A549 treated with GW870086 at 1 μM for 4 hours (cell line): ENCODE data around the gene CD79B. TPM values are rescaled to one million over a fixed set of nuclear protein-coding genes. Genes with fewer than 3 reads are reported as not detected.

ENCODE experiments used
- total RNA-seq: library from RNA; stranded (reverse); fragments of 200-300 nt; extraction: Qiagen RNA extraction; gene quantifications from 5 replicates; pipeline ENCODE4 v1.2.3, GENCODE V29; 2022; ENCODE audit warnings: low read depth

CD79B gene
- total RNA-seq: not detected in 5 replicates

GRCh38 chr17:63931981-63932561, at the start of gene CD79B:
Gene CD79B, minus strand, starts transcription at chr17:63932331. Its CDS starts 70 bp downstream, at chr17:63932261.

DNA sequence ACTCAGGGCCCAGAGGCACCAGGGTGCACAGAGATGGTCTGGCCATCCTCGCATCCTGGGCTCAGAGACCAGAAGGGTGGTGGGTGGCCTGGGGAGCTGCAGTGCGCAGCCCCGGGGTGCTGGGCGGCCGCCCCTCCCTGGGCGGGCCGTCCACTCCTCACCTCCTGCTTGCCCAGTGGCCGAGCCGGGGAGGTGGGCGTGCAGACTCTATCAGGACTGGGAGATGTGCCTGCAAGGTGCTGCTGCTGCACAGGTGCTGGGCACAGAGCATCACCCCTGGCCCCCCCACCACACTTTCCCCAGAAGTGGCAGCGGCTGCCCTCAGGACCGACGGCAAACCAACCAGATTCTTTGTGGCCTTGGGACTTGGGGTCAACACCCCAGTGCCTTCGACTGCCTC, 40.7 kb upstream of the CD79B start, which contains the start of gene SCN4A:
SCN4A (minus strand) TSS at position 123 of the 400 bp plus-strand sequence; CDS start at position 46, 77 bp downstream.

DNA sequence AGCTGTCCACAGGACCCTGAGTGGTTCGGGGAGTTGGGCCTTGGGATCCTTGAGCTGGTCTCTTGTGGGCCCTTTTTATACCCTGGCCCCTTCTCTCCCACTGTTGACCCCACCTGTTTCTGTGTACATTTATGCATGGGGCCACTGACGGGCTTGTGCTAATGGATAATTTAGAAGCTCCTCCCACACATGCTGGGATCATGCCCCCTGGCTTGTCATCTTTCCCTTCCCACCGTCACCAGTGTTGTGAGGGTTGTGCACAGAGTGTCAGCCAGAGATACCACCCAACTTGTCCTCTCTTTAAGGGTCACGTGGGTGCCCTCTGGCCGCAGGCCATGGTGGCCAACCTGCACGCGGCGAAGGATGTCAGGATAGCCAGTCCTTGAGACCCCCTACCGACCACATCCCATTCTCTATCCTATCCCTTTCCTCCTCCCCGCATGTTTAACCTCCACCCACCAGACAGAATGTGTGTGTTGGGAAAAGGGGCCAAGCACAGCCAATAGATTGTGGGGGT, 13.3 kb downstream of the CD79B start, which contains the start of gene GH1:
GH1 (minus strand) TSS at position 51 of the 517 bp plus-strand sequence. CDS start 63 bp downstream, outside the sequence.

GRCh38 chr17:63911041-63911635, 21.0 kb downstream of the CD79B start, which contains the start of gene CSHL1:
Gene CSHL1, minus strand, starts transcription at chr17:63911258. Its CDS starts 62 bp downstream, at chr17:63911196.

DNA sequence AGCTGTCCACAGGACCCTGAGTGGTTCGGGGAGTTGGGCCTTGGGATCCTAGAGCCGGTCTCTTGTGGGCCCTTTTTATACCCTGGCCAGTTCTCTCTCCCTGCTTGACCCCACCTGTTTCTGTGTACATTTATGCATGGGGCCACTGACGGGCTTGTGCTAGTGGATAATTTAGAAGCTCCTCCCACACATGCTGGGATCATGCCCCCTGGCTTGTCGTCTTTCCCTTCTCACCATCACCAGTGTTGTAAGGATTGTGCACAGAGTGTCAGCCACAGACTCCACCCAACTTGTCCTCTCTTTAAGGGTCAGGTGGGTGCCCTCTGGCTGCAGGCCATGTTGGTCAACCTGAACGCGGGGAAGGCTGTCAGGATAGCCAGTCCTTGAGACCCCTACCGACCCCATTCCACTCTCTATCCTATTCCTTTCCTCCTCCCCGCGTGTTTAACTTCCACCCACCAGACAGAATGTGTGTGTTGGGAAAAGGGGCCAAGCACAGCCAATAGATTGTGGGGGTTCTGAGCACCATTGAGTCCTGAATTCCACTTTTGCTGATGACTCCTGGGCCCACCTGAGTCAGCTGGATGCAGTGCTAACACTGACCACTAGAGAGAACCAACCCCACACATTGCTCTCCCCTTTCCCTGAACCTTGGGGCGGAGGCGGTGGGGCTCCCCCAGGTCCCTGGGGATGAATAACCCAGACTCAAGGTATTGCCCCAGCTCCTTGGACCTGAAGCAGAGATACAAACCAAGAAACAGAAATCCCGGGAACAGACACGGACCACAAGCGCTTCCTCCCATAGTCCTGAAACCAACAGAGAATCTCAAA, 35.4 kb downstream of the CD79B start, which contains the start of gene CSH1:
CSH1 (minus strand) TSS at position 51 of the 831 bp plus-strand sequence. CDS start 63 bp downstream, outside the sequence.

GRCh38 chr17:63881935-63882601, 50.1 kb downstream of the CD79B start, which contains the start of gene GH2:
Gene GH2, minus strand, starts transcription at chr17:63881944. Its CDS starts 143 bp downstream, at chr17:63881801.

Other genes starting within 250 kb of the CD79B start
- 8.3 to 12.9 TPM (median 11.1 TPM) in 5 replicates for gene LIMD2, start 232.2 kb downstream of the CD79B start, total RNA-seq
- gene STRADA, start 190.5 kb downstream of the CD79B start, total RNA-seq: 23.8 to 26.8 TPM (median 25.4 TPM) in 5 replicates
- 88.0 to 123 TPM (median 102 TPM) in 5 replicates for gene CCDC47, start 158.7 kb downstream of the CD79B start, total RNA-seq
- 86.4 to 99.2 TPM (median 98.0 TPM) in 5 replicates for gene DDX42, start 158.2 kb downstream of the CD79B start, total RNA-seq
- 205 to 229 TPM (median 215 TPM) in 5 replicates for gene PSMC5, start 104.9 kb downstream of the CD79B start, total RNA-seq
- 49.7 to 66.5 TPM (median 55.4 TPM) in 5 replicates for gene FTSJ3, start 104.7 kb downstream of the CD79B start, total RNA-seq
- gene SMARCD2, start 89.6 kb downstream of the CD79B start, total RNA-seq: 50.2 to 63.7 TPM (median 60.2 TPM) in 5 replicates
- gene CSH2, start 58.7 kb downstream of the CD79B start, total RNA-seq: not detected in 5 replicates
- not detected in 5 replicates for gene GH2, start 50.4 kb downstream of the CD79B start, total RNA-seq
- gene CSH1, start 35.8 kb downstream of the CD79B start, total RNA-seq: not detected in 5 replicates
- not detected in 5 replicates for gene CSHL1, start 21.1 kb downstream of the CD79B start, total RNA-seq
- gene GH1, start 13.5 kb downstream of the CD79B start, total RNA-seq: not detected in 5 replicates
- 0.03 to 0.07 TPM (median 0.03 TPM) in 5 replicates for gene SCN4A, start 40.6 kb upstream of the CD79B start, total RNA-seq
- gene PRR29, start 66.0 kb upstream of the CD79B start, total RNA-seq: 0.35 to 0.75 TPM (median 0.53 TPM) in 5 replicates
- gene ICAM2, start 88.3 kb upstream of the CD79B start, total RNA-seq: not detected in 5 replicates
- 3.4 to 4.3 TPM (median 4.2 TPM) in 5 replicates for gene ERN1, start 197.8 kb upstream of the CD79B start, total RNA-seq